A673 (cell line): ENCODE results near the gene PACS2. TPM values are rescaled to one million over a fixed set of nuclear protein-coding genes. Genes with fewer than 3 reads are reported as not detected.
A peak's percentile ranks its signal among the peaks of the same experiment; 100 is the strongest.

ENCODE experiments used
- BruUV-seq: library from RNA; stranded (reverse); fragments of 400-500 nt; replicated peaks from 2 replicates; lab custom pipeline; 2021; lab: Mats Ljungman, UMichigan
- CTCF ChIA-PET: fragments of 300-600 bp; sonication (Branson Sonifier 250); formaldehyde crosslinking; loops from one replicate; lab custom pipeline; 2022; ENCODE audit warnings: antibody characterized with exemption; lab: Charles Lee
- POLR2A ChIA-PET: fragments of 300-600 bp; sonication (Branson Sonifier 250); formaldehyde crosslinking; loops from one replicate; lab custom pipeline; 2022; ENCODE audit warnings: antibody characterized with exemption; ENCODE audit not compliant: low non-redundant PET; lab: Charles Lee
- DNase-seq: peaks from one replicate; pipeline ENCODE4 v3.0.0-alpha.2; 2015; ENCODE audit warnings: low spot score
- H3K27ac ChIP-seq: fragments of 200-600 bp; sonication (generic); 2 replicates; pipeline ENCODE4 v1.5.1; 2016; ENCODE audit warnings: mixed run types, low read depth, mild to moderate bottlenecking, mixed read lengths, antibody characterized with exemption, low read length; ENCODE audit not compliant: poor library complexity, severe bottlenecking
- H3K27me3 ChIP-seq: fragments of 200-600 bp; sonication (generic); replicated peaks from 2 replicates; pipeline ENCODE4 v1.6.1; 2017; ENCODE audit warnings: mixed run types, low read depth, mild to moderate bottlenecking, mixed read lengths, antibody characterized with exemption, low read length; ENCODE audit not compliant: insufficient read depth, poor library complexity
- H3K36me3 ChIP-seq: fragments of 200-600 bp; sonication (generic); 2 replicates; pipeline ENCODE4 v1.6.1; 2016; ENCODE audit warnings: mixed run types, mild to moderate bottlenecking, mixed read lengths, antibody characterized with exemption, low read length; ENCODE audit not compliant: insufficient read depth, poor library complexity, severe bottlenecking
- H3K4me1 ChIP-seq: fragments of 200-600 bp; sonication (generic); 2 replicates; pipeline ENCODE4 v1.6.1; 2017; ENCODE audit warnings: mixed run types, mild to moderate bottlenecking, mixed read lengths, antibody characterized with exemption, low read length; ENCODE audit not compliant: insufficient read depth, poor library complexity, severe bottlenecking
- H3K4me3 ChIP-seq: fragments of 200-600 bp; sonication (generic); 2 replicates; pipeline ENCODE4 v1.5.1; 2016; ENCODE audit warnings: low read depth, mixed run types, mild to moderate bottlenecking, mixed read lengths, low read length; ENCODE audit not compliant: poor library complexity, severe bottlenecking
- H3K9me3 ChIP-seq: fragments of 200-600 bp; sonication (generic); 2 replicates; pipeline ENCODE4 v1.6.1; 2016; ENCODE audit warnings: mixed run types, low read depth, mild to moderate bottlenecking, mixed read lengths, antibody characterized with exemption, low read length; ENCODE audit not compliant: poor library complexity, severe bottlenecking
- CTCF ChIP-seq: fragments of 300-800, 200-600 bp; sonication (generic); conservative IDR thresholded peaks from 2 replicates; pipeline ENCODE4 v1.5.1; 2017; ENCODE audit warnings: low read depth, mild to moderate bottlenecking, antibody characterized with exemption, low read length, moderate library complexity, mixed read lengths
- EZH2 ChIP-seq: fragments of 200-600 bp; sonication (generic); IDR thresholded peaks from 2 replicates; pipeline ENCODE4 v1.6.1; 2017; ENCODE audit warnings: borderline replicate concordance, low read depth, mild to moderate bottlenecking, mixed read lengths, antibody characterized with exemption, low read length; ENCODE audit not compliant: poor library complexity, severe bottlenecking
- intact Hi-C: fragments of 100-400 bp; cut with micrococcal nuclease; formaldehyde crosslinking; loops from one replicate; pipeline ENCODE4 v1.10.0; 2022; ENCODE audit not compliant: unreplicated experiment
- total RNA-seq: library from RNA; stranded (reverse); gene quantifications from 2 replicates; pipeline ENCODE4 v1.2.3, GENCODE V29; 2021

The PACS2 gene
- total RNA-seq, 1 experiment from 2014 or later: 52.5 TPM

GRCh38 chr14:105421723-105422615 is 107.4 kb downstream of the PACS2 start:
- BruUV-seq: no TSS peak
- no peak for DNase-seq
- H3K27me3 ChIP-seq: no peaks in the 10 kb centered on the region
- H3K4me3 ChIP-seq: peak overlapping the region; percentile 97
- ChIA-PET CTCF (no interaction called here), POLR2A (no interaction called here)
- H3K27ac ChIP-seq: peak overlapping the region; percentile 91
- H3K9me3 ChIP-seq: no peaks in the 10 kb centered on the region
- H3K36me3 ChIP-seq: peaks cover 18% of the 10 kb centered on the region
- peaks cover 28% of the 10 kb centered on the region for H3K4me1 ChIP-seq
- TF ChIP-seq EZH2 (no peak), CTCF (no peak)
- intact Hi-C loops: no loop called here

GRCh38 chr14:105422695-105423487 is 108.3 kb downstream of the PACS2 start:
- Histone ChIP-seq H3K4me1 (peaks cover 28% of the 10 kb centered on the region), H3K27me3 (no peaks in the 10 kb centered on the region), H3K4me3 (no peak overlapping the region), H3K9me3 (no peaks in the 10 kb centered on the region), H3K27ac (no peak overlapping the region), H3K36me3 (peaks cover 23% of the 10 kb centered on the region)
- no peak for DNase-seq
- ChIA-PET POLR2A (no interaction called here), CTCF (interaction anchor here (0.6 kb wide), 1 partner anchor 9 kb away, joined by 8 read pairs; no protein-coding TSS in a partner anchor)
- no TSS peak for BruUV-seq
- intact Hi-C loops: no loop called here
- TF ChIP-seq CTCF (no peak), EZH2 (no peak)

GRCh38 chr14:105423488-105424195 is 109.1 kb downstream of the PACS2 start:
- DNase-seq: no peak
- H3K4me1 ChIP-seq: peaks cover 24% of the 10 kb centered on the region
- no TSS peak for BruUV-seq
- ChIA-PET POLR2A (no interaction called here), CTCF (no interaction called here)
- H3K36me3 ChIP-seq: peaks cover 27% of the 10 kb centered on the region
- intact Hi-C loops: no loop called here
- no peaks in the 10 kb centered on the region for H3K27me3 ChIP-seq
- TF ChIP-seq EZH2: no peak
- no peak for TF ChIP-seq CTCF
- H3K27ac ChIP-seq: no peak overlapping the region
- no peaks in the 10 kb centered on the region for H3K9me3 ChIP-seq
- no peak overlapping the region for H3K4me3 ChIP-seq
